NT2/D1 (cell line): ENCODE measurements around the gene P4HB.

ENCODE experiments used
- YY1 ChIP-seq: IDR thresholded peaks from 2 replicates; pipeline ENCODE4 v1.6.1; 2011; ENCODE audit not compliant: insufficient read length, insufficient read depth
- ZNF274 ChIP-seq: IDR thresholded peaks from 2 replicates; pipeline ENCODE4 v1.6.1; 2011; ENCODE audit warnings: mild to moderate bottlenecking, low read depth, low read length

GRCh38 chr17:81852237-81852636 lies 8.1 kb downstream of the P4HB start:
- no peak for TF ChIP-seq ZNF274
- TF ChIP-seq YY1: no peak
